ENCODE results near the gene ZNF580.
A peak's percentile ranks its signal among the peaks of the same experiment; 100 is the strongest.

The ZNF580 gene

GRCh38 chr19:55645512-55645881 is 4.7 kb downstream of the ZNF580 start:
- TF ChIP-seq USF1 (IDR thresholded peaks at IDR 0.05) (no peak), ZBTB7A (IDR thresholded peaks at IDR 0.05; ENCODE audit: low read depth) (no peak), EGR1 (IDR thresholded peaks at IDR 0.05) (no peak), CREB1 (IDR thresholded peaks at IDR 0.05; ENCODE audit: low read depth) (no peak), TAF1 (IDR thresholded peaks at IDR 0.05; ENCODE audit: low read depth) (no peak), FOXM1 (IDR thresholded peaks at IDR 0.05; ENCODE audit: borderline replicate concordance, low read depth) (no peak), REST (IDR thresholded peaks at IDR 0.05; ENCODE audit: low read depth) (no peak), EP300 (IDR thresholded peaks at IDR 0.05; ENCODE audit: borderline replicate concordance) (no peak), MAX (IDR thresholded peaks at IDR 0.05) (no peak), RAD21 (IDR thresholded peaks at IDR 0.05; ENCODE audit: low read depth) (no peak), CEBPB (IDR thresholded peaks at IDR 0.05) (no peak), NFIC (IDR thresholded peaks at IDR 0.05) (no peak)

- TF ChIP-seq TCF12 (IDR thresholded peaks at IDR 0.05; ENCODE audit: low read depth) (no peak), TAF1 (IDR thresholded peaks at IDR 0.05; ENCODE audit: low read depth) (no peak), YY1 (IDR thresholded peaks at IDR 0.05; ENCODE audit: low read depth) (no peak)
Measured at GRCh38 chr19:55646889-55647731, 6.3 kb downstream of the ZNF580 start.

GRCh38 chr19:55647732-55648584 is 7.2 kb downstream of the ZNF580 start, which contains the start of gene CCDC106:
TSS of gene CCDC106 (plus strand) at chr19:55648212. CDS start at chr19:55649047, 835 bp downstream.
- TF ChIP-seq REST (IDR thresholded peaks at IDR 0.05; ENCODE audit: low read depth) (no peak), TEAD4 (IDR thresholded peaks at IDR 0.05) (peak; percentile 4; the same call in 1 of the 2 replicates), FOXM1 (IDR thresholded peaks at IDR 0.05; ENCODE audit: borderline replicate concordance, low read depth) (no peak), RAD21 (IDR thresholded peaks at IDR 0.05; ENCODE audit: low read depth) (no peak), TAF1 (IDR thresholded peaks at IDR 0.05; ENCODE audit: low read depth) (peak; percentile 42; the same call in 1 of the 2 replicates), ZBTB7A (IDR thresholded peaks at IDR 0.05; ENCODE audit: low read depth) (peak; percentile 79), CREB1 (IDR thresholded peaks at IDR 0.05; ENCODE audit: low read depth) (no peak), CEBPB (IDR thresholded peaks at IDR 0.05) (no peak), EP300 (IDR thresholded peaks at IDR 0.05; ENCODE audit: borderline replicate concordance) (no peak), NFIC (IDR thresholded peaks at IDR 0.05) (no peak), MAX (IDR thresholded peaks at IDR 0.05) (0 out of 2 replicates have a peak, but pooled peaks have one; percentile 23), YY1 (IDR thresholded peaks at IDR 0.05; ENCODE audit: low read depth) (peak; percentile 59; the same call in 1 of the 2 replicates), USF1 (IDR thresholded peaks at IDR 0.05) (no peak), TCF12 (IDR thresholded peaks at IDR 0.05; ENCODE audit: low read depth) (0 out of 2 replicates have a peak, but pooled peaks have one; percentile 0), EGR1 (IDR thresholded peaks at IDR 0.05) (peak; percentile 94)

GRCh38 chr19:55648585-55649267 is 7.9 kb downstream of the ZNF580 start:
- no peak; the same call in 1 of the 2 replicates for TF ChIP-seq ZBTB7A (IDR thresholded peaks at IDR 0.05; ENCODE audit: low read depth)
- TF ChIP-seq YY1 (IDR thresholded peaks at IDR 0.05; ENCODE audit: low read depth): no peak
- TF ChIP-seq MAX (IDR thresholded peaks at IDR 0.05): no peak
- TF ChIP-seq RAD21 (IDR thresholded peaks at IDR 0.05; ENCODE audit: low read depth): no peak
- TF ChIP-seq USF1 (IDR thresholded peaks at IDR 0.05): no peak
- no peak; the same call in 1 of the 2 replicates for TF ChIP-seq EGR1 (IDR thresholded peaks at IDR 0.05)
- TF ChIP-seq CEBPB (IDR thresholded peaks at IDR 0.05): no peak
- TF ChIP-seq TCF12 (IDR thresholded peaks at IDR 0.05; ENCODE audit: low read depth): no peak
- no peak for TF ChIP-seq TAF1 (IDR thresholded peaks at IDR 0.05; ENCODE audit: low read depth)
- no peak for TF ChIP-seq FOXM1 (IDR thresholded peaks at IDR 0.05; ENCODE audit: borderline replicate concordance, low read depth)

Data from Ishikawa (cell line).